GM04503 (cell line): ENCODE results near the gene LYRM2.
A peak's percentile ranks its signal among the peaks of the same experiment; 100 is the strongest.
"Not testable (repeated sequence)": the region's sequence is repeated elsewhere in the genome, so short reads cannot be mapped to it uniquely, and the experiment has no call there.

Experiments used
- DNase-seq: peaks from one replicate; pipeline ENCODE4 v3.0.0-alpha.2; 2012; ENCODE audit warnings: low read depth

Gene LYRM2

GRCh38 chr6:89644864-89645263 lies 6.3 kb upstream of the LYRM2 start:
- DNase-seq: no peak

DNA sequence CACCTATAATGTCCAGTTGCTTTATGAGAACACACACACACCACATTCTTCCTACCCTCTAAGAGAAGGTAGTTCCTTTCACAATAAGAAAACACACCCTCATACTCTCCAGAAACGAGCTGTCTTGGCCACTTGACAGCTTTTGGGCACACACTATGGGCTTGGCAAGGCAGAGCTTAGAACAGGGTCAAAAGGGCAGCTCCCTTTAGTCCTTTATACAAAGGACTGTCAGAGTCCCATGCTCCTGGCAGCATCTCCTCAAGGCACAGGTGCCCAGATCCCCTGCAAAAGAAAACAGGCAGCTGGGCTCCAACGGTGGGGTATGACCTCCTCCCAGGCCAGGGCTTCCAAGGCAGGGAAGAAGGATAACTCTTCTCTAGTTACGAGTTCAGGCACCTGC lies 4.9 kb upstream of the LYRM2 start:
- no peak for DNase-seq

DNA sequence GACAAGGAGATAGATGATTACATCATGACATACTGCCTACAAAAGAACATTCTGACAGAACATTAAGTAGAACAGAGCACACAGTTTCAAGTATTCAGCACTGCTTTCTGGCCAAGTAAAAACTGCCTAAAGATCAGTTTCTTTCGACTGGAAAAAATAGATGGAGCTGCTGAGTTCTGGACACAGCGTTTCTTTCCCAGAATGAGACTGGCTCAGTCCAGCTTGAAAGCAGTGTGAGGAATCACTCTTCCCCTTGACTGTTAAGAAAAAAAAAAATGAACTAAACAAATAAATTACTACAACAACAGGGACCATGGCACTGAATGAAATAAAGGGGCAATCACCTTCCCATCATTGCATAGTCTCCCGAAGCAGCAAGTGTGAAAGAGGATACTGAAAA lies 4.4 kb upstream of the LYRM2 start:
- DNase-seq: no peak

GRCh38 chr6:89641581-89641980 lies 3.0 kb upstream of the LYRM2 start:
- not testable (repeated sequence) for DNase-seq

DNA sequence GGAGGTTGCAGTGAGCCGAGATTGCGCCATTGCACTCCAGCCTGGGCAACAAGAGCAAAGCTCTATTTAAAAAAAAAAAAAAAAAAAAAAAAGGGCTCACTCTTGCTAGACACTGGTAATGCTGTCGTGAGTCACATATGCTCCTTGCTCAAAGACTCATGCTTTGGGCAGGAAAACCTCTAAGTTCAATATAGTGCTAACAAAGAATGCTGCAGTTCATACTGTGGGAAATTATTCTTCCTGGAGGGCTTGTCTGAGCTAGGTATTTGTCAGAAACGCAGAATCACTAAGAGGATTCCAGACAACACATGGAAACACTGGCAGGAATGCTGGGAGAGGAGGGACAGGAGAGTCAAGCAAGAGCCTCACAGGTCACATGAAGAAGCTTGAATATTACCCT lies 2.3 kb upstream of the LYRM2 start:
- DNase-seq: no peak

DNA sequence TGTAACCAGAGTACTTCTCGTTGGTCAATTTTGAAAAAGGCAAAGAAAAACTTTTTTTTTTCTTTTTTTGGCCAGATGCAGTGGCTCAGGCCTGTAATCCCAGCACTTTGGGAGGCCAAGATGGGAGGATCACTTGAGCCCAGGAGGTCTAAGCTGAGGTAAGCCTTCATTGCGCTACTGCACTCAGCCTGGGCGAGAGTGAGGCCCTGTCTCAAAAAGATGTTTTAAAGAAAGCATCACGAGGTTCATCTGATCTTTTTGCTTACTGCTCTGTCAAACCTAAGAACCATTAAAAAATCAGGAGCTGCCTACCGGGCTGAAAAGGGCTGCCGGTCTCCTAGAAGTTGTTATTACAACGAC lies 607 bp downstream of the LYRM2 start:
- DNase-seq: no peak

GRCh38 chr6:89636412-89636811 lies 2.1 kb downstream of the LYRM2 start:
- DNase-seq: not testable (repeated sequence)

GRCh38 chr6:89630488-89630887 lies 8.1 kb downstream of the LYRM2 start:
- no peak for DNase-seq

- DNase-seq: no peak
Measured at GRCh38 chr6:89623749-89624148, 14.8 kb downstream of the LYRM2 start.

DNA sequence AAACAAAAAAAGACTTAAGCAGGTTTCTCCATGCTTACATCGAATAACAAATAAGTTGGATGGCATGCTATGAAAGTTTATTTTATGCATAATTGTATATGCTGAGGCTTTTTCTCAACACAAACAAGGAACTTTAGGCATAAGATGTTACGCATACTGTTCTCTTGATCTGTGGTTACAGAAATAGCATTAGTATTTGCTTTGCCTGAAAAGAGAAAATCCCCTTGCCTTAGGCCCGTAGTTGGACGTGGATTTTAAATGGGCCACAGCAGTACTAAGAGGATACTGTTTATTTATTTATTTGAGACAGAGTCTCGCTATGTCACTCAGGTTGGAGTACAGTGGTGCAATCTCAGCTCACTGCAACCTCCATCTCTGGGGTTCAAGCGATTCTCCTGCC lies 19.0 kb downstream of the LYRM2 start:
- no peak for DNase-seq

DNA sequence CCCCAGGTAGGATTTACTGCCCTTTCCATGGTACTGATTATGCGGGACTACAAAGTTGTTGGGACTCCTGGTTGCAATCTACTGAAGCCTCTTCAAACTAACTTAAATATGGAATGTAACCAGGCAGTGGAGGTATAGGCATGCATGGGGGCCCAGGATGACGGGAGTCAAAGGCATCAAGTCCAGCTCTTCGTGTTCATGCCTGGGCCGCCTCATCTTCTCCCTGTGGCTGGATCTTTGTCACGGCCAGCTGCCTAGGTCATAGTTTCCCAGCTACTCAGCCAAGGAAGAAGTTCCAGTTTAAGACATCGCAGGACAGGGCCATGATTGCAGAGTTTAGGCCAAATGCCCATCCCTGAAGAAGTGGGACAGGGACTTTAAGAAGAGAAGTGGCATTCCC lies 20.5 kb downstream of the LYRM2 start:
- DNase-seq: no peak

GRCh38 chr6:89616531-89616930 lies 22.0 kb downstream of the LYRM2 start:
- DNase-seq: no peak

- DNase-seq: no peak
Measured at GRCh38 chr6:89615882-89616281, 22.7 kb downstream of the LYRM2 start.

GRCh38 chr6:89613790-89614189 lies 24.8 kb downstream of the LYRM2 start:
- no peak for DNase-seq

DNA sequence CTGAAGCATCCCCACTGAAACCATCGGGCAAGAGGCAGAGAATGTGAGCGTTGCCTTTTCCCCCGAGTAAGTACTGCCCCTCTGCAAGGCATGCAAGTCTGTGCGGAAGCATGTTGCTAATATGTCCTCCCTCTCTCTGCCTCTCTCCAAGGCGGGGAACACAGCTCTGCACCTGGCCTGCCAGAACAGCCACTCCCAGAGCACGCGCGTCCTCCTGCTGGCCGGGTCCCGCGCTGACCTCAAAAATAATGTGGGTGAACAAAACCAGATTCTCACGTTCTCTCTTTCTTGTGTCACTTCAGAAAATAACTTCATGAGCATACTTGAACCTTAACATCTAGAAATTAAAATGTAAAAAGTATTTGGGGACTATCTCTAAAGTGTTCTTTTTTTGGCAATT lies 26.4 kb downstream of the LYRM2 start:
- no peak for DNase-seq

GRCh38 chr6:89611666-89612065 lies 26.9 kb downstream of the LYRM2 start:
- DNase-seq: peak; percentile 1

- DNase-seq: no peak
Measured at GRCh38 chr6:89610149-89610642, 28.4 kb downstream of the LYRM2 start.

GRCh38 chr6:89605861-89606260 lies 32.7 kb downstream of the LYRM2 start:
- DNase-seq: no peak

DNA sequence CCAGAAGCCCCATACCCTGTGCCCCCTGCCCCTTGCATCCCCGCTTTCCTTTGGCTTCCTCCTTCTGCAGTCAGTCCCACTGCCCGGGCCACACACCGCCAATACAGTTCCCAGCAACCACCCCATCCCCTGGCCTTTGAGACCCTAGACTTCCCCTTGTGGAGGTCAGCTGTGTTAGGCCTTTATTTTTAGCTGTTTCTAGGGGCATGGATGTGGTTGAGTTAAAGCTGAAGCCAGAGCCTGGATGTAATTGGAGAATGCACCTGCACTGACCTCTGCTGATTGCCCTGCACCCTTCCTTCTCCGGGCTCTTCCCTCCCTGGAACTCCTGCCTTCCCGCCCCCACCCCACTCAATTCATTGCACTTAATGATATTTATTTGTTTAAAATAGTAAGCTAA lies 33.9 kb downstream of the LYRM2 start:
- DNase-seq: no peak

DNA sequence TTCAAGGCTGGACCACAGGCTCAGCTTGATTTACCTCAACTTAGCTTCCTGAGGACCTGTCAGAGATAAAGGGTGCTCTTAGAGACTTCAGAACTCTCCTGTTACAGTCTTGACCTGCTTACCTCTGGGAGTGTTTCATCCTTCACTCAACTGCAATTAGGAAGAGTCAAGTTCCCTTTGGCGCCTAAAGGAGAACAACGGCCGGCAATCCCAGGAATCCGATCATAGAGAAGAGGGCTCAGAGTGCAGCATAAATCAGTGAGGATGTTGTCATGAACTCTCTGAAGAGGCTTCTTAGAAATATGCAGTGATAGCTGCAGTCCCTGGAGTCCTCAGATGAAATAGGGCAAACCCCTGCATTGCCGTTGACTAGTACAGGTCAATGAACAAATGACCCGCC lies 36.4 kb downstream of the LYRM2 start:
- DNase-seq: no peak

GRCh38 chr6:89599727-89600126 lies 38.8 kb downstream of the LYRM2 start:
- DNase-seq: no peak

DNA sequence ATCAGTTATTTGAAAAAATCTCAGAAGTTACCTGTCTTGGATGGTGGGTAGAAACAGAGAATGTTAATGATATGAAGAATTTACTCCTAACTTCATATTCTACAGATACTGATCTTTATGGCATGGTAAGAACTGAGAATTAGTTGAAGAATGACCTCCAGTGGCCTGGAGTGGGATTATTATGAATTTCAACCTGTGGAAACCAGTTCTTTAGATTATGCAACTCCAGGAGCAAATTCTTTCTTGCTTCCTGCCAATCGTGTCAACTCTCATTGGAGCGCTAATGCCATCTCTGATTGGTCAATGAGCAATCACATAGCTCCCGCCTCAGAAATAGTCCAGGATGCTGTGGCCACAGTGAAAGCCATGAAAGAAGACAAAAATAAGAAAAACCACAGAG lies 40.6 kb downstream of the LYRM2 start:
- DNase-seq: no peak

DNA sequence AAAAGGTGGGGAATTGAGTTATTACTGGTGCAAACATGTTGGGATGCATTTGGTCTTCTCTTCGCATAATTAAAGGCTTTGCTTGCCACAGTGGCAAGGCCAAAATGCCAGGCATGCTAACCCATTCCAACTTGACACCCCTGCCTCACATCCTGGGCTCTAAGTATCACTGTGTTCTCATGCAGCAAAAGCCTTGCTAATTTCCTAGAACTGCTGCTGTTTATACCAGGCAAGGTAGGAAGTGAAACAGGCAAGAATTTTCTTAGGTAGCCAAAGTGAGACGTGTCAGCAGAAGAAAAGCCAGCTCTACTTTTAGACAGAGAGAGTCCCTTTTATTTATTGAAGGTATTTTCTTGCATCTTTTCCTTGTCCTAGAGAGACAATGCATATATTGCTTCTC lies 41.2 kb downstream of the LYRM2 start:
- no peak for DNase-seq

DNA sequence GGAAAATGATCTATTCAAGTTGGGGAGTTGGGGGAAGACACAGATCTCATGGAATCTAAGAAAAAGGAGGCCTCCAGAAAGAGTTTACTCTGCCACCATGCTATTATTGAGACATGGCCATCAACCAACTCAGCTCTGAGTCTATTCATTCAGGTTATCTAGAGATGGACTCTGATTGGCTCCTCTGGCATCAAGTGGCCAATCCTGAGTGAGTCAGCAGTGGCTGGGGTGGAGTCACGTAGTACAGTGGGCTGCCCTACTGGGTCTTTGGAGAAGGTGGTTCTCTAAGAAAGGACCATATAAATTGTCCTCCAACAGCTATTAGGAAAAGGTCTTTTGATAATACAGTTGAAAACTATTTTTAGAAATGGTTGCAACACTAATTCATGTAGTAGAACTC lies 42.1 kb downstream of the LYRM2 start:
- no peak for DNase-seq

- DNase-seq: no peak
Measured at GRCh38 chr6:89596056-89596455, 42.5 kb downstream of the LYRM2 start.
